Thyroid gland (tissue), 4 donors: ENCODE measurements around the gene CLTA.

Experiments
- POLR2A ChIP-seq, 2 donors: fragments of 450-650 bp; IDR thresholded peaks; one replicate each; pipeline ENCODE4 v1.6.1; 2017; ENCODE audit warnings: antibody characterized with exemption in 2 of 2, mild to moderate bottlenecking in 2 of 2, moderate library complexity in 1 of 2
- TF ChIP-seq, protein P1 (sequence below), 6 experiments: fragments of 200-600 bp in 3 of 6; fragments of 450-650 bp in 3 of 6; sonication (generic) in 3 of 6; IDR thresholded peaks; one replicate each; pipeline ENCODE4 v1.5.1; 2016 to 2019; ENCODE audit warnings: antibody characterized with exemption in 6 of 6, mild to moderate bottlenecking in 2 of 6, inconsistent platforms in 1 of 6, moderate library complexity in 1 of 6

- TF ChIP-seq, protein P1, sequence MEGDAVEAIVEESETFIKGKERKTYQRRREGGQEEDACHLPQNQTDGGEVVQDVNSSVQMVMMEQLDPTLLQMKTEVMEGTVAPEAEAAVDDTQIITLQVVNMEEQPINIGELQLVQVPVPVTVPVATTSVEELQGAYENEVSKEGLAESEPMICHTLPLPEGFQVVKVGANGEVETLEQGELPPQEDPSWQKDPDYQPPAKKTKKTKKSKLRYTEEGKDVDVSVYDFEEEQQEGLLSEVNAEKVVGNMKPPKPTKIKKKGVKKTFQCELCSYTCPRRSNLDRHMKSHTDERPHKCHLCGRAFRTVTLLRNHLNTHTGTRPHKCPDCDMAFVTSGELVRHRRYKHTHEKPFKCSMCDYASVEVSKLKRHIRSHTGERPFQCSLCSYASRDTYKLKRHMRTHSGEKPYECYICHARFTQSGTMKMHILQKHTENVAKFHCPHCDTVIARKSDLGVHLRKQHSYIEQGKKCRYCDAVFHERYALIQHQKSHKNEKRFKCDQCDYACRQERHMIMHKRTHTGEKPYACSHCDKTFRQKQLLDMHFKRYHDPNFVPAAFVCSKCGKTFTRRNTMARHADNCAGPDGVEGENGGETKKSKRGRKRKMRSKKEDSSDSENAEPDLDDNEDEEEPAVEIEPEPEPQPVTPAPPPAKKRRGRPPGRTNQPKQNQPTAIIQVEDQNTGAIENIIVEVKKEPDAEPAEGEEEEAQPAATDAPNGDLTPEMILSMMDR (IDR thresholded peaks at IDR 0.05): no peak
- no peak for TF ChIP-seq POLR2A (IDR thresholded peaks at IDR 0.05)
Observed at GRCh38 chr9:36177571-36177970, 13.2 kb upstream of the CLTA start.
